ENCODE results near the gene TRPM1.

The TRPM1 gene

GRCh38 chr15:31083370-31083780 is 18.1 kb downstream of the TRPM1 start:
- DNase-seq (ENCODE audit: low read depth, low spot score) = no peak

- DNase-seq (ENCODE audit: low read depth, low spot score) = no peak
Measured at GRCh38 chr15:31082771-31083369, 18.7 kb downstream of the TRPM1 start.

DNA sequence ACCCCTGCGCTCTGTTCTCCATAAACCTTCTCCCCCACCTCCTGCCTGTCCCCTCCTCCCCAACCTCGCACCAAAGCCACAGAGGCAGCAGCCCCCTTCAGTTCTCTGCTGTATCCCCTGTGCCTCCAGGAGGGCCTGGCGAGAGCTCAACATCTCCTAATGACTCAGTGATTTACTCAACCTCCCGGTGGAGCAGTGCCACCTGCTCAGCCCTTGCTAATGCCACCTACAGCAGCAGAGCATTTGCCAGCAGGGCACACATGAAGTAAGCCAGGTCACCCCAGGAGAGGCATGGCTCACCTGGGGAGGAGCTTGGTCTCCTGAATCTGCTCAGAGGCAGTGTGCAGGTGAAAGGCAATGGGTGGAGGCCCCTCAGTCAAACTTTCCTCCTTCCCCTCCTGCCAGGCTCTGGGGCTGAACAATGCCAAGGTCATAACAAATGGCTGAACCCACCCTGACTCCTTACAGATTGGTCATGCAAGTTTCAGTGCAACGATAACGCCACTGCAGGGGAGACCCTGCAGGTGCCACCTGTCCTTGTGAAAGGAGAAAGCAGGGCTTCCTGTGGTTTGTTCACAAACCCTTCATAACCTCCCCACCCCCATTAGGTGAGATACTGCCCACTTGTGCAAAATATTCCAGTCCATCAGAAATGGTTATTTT is 19.8 kb downstream of the TRPM1 start:
- DNase-seq (ENCODE audit: low read depth, low spot score) = no peak

DNA sequence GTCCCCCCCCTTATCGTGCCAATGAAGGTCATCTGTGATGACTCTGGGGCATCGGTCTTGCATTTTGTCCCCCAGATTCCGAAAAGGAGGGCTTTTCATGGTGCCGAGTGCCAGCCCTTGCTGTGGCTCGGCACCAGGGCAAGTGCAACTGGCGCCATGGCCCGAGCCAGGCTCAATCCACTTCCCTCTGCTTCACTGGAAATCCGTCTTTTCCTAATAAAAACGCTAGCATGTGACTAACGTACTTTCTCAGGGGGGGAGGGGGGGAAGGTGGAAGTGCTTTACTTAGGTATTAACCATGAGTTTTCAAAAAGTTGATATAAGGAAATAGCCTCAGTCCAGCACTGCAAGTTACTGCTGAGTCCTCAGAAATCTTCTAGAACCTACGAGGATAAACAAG is 20.5 kb downstream of the TRPM1 start:
- DNase-seq (ENCODE audit: low read depth, low spot score) = no peak

GRCh38 chr15:31080591-31081014 is 20.9 kb downstream of the TRPM1 start:
- no peak for DNase-seq (ENCODE audit: low read depth, low spot score)

DNA sequence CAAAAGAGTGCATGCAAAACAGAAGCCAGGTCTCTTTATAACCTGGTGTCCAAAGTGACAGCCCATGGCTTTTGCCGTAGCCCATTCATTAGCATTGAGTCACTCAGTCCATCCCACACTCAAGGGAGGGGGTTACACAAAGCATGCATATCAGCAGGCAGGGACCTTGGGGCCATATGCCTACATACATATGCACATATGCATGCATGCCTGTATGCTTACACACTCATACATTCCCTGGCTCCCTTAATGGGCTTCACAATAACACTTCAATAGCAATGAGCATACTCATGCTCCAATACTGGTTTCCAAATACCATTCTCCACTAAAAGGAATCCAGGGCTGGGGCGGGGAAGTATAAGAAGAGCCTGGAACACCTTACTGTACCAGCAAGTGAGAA is 22.0 kb downstream of the TRPM1 start:
- DNase-seq (ENCODE audit: low read depth, low spot score) = no peak

- no peak for DNase-seq (ENCODE audit: low read depth, low spot score)
Measured at GRCh38 chr15:31078471-31078870, 23.1 kb downstream of the TRPM1 start.

DNA sequence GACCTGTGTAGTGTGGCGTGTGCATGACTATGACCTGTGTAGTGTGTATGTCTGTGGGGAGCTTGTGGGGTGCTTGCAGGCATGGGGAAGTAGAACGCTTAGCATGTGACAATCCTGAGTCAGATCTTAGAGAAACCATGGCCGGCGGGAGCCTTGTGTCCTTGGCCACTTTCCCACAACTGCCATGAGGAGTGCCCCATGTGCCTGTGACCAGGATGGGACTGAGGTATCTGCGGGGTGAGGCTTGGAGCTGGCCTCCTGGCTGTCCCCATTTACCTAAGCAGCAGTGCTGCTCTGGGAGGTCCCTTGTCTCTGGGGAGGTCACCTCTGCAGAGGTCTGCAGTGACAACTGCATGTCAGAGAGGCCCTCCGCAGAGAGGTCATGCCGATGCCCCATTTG is 23.6 kb downstream of the TRPM1 start:
- DNase-seq (ENCODE audit: low read depth, low spot score) = no peak

GRCh38 chr15:31077181-31077580 is 24.3 kb downstream of the TRPM1 start:
- no peak for DNase-seq (ENCODE audit: low read depth, low spot score)

DNA sequence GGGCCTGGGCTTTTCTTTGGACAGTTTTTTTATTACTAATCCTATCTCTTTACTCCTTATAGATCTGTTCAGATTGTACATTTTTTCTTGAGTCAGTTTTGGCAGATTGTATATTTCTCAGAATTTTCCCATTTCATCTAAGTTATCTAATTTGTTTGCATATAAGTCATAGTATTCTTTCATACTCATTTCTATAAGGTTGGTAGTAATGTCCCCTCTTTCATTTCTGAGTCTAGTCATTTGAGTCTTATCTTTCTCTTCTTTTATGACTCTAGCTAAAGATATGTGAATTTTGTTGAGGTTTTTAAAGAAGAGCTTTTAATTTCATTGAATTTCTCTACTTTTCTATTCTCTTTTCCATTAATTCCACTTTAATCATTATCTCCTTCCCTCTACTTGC is 27.2 kb downstream of the TRPM1 start:
- DNase-seq (ENCODE audit: low read depth, low spot score) = no peak

DNA sequence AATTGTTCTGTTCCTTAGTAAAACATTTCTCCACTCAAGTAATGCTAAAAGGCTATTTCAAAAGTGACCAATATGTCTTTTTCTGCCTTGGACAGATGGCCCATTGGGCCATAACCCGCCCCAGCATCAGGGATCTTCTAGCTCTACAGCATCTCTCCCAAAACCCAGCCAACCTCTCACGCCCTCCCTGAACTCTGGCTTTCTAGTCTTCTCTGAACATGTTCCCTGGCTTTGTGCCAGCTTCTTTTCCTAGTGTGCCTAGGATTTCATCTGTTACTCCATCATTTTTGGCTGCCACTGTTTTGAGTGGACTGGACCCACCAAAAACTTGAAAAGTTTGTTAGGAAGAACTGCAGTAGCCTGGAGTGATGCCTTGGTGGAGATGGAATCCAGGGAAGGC is 30.7 kb downstream of the TRPM1 start:
- no peak for DNase-seq (ENCODE audit: low read depth, low spot score)

- no peak for DNase-seq (ENCODE audit: low read depth, low spot score)
Measured at GRCh38 chr15:31069360-31070000, 32.0 kb downstream of the TRPM1 start.

GRCh38 chr15:31067890-31068603 is 33.5 kb downstream of the TRPM1 start:
- no peak for DNase-seq (ENCODE audit: low read depth, low spot score)

- no peak for DNase-seq (ENCODE audit: low read depth, low spot score)
Measured at GRCh38 chr15:31065824-31066223, 35.7 kb downstream of the TRPM1 start.

DNA sequence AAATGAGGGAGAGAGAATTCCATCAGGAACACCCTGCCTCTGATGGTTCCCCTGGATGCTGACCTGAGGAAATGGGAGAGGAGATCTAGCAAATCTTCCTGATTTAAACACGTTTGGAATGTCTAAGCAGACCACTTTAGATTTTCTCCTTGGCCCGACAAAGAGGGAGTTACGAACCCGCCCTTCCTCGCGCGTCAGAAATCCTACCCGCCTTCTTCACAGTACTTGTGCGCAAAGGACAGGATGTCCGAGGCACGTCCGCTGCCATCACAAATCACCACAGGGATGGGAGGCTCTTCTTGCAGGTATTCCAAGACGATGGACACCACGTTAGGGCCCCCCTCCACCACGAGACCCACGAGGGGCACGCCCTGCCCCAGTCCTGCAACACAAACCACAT is 38.6 kb downstream of the TRPM1 start:
- DNase-seq (ENCODE audit: low read depth, low spot score) = no peak

GRCh38 chr15:31062310-31062847 is 39.1 kb downstream of the TRPM1 start:
- no peak for DNase-seq (ENCODE audit: low read depth, low spot score)

GRCh38 chr15:31060429-31061140 is 40.9 kb downstream of the TRPM1 start:
- no peak for DNase-seq (ENCODE audit: low read depth, low spot score)

DNA sequence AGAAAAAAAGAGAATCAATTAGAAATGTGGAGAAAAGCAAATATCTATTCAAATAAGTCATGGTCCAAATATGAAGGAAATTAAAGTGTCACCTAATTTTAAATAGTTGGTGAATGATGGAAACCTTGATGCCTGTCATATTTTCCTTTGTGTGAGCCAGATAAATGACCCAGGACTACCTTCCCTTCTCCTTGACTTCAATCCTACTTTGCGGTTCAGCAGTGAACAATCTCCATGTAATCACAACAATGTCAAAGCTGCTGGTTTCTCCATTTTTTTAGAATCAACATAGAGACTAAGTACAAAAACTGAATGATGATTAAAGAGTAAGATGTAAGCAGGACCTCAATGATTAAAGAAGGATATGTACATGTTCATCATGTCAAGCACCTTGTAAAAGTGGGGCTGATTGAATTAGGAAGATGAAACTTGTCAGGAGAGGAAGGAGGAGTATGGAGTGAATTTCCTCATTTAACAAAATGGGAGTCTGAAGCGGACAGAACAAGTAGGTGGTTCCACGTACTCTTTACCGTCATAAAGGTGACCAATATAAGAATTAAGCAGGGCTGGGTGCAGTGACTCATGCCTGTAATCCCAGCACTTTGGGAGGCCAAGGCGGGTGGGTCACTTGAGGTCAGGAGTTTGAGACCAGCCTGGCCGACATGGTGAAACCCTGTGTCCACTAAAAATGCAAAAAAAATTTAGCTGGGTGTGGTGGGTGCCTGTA is 43.1 kb downstream of the TRPM1 start:
- DNase-seq (ENCODE audit: low read depth, low spot score) = no peak

DNA sequence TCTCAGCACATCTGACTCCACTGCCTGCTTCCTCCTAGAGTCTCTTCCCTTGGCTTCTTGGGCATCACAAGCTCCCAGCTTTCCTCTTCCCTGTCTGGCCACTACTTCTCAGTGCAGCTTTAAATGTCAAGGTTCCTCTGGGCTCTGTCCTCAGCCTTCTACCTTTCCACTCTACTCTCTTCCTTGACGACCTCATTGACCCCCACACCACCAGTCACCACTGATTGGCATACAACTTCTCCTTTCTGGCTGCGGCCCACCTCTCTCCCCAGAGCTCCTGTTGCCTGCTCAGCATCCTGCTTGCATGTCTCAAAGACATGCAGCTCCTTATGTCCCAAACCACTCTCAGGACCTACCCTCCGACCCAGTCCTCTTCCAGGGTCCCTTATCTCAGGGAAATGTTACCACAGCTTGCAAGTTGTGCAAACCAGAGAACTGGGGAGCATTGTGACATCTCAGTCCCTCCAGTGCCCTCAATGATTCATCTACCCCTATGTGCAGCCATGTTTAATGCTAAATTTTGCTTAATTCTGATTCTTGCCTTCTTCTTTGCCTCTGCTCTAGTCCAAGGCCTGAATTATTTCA is 49.9 kb downstream of the TRPM1 start:
- DNase-seq (ENCODE audit: low read depth, low spot score) = no peak

DNA sequence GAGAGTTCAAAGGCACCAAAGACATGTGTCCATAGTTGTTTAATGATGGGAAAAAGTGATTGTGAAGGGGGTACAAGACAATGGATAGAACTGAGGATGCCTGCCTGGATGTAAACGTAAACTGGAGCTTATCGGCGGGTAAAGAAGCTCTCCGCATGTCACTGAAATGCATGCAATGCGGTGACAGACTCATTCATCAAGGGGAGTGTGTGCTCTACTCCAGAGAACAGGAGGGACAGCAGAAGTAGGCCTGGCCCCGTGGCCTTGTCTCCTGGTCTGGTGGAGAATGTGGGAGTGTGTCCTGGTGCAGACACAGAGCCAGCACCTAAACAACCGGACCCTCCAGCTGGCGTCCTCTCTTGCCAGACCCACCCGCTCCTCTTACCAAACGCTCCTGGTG is 50.6 kb downstream of the TRPM1 start:
- DNase-seq (ENCODE audit: low read depth, low spot score) = no peak

All from activated CD4-positive, CD25-positive, alpha-beta regulatory T cell treated with anti-CD3 and anti-CD28 coated beads, Interleukin-2, amount 50 U/mL, for 16 hours (primary cell).